Spleen (tissue), 7 donors: ENCODE results near the gene SSPN.

Experiments used
- CTCF ChIP-seq, 11 experiments: fragments of 200-600 bp in 7 of 11; fragments of 450-650 bp in 4 of 11; sonication (generic) in 4 of 11; IDR thresholded peaks in 8 of 11; conservative IDR thresholded peaks in 3 of 11; 1 replicate in 7 of 11; 2 replicates in 4 of 11; pipeline versions ENCODE4 v1.4.0 to v1.8.0; 2016 to 2021; ENCODE audit warnings: antibody characterized with exemption in 11 of 11, inconsistent platforms in 4 of 11, mild to moderate bottlenecking in 1 of 11
- POLR2A ChIP-seq, 3 donors: fragments of 450-650 bp; IDR thresholded peaks; one replicate each; pipeline ENCODE4 v1.5.1; 2017; ENCODE audit warnings: antibody characterized with exemption in 3 of 3, mild to moderate bottlenecking in 1 of 3
- POLR2AphosphoS5 ChIP-seq, 3 donors: sonication (generic); formaldehyde crosslinking; IDR thresholded peaks; one replicate each; pipeline ENCODE4 v1.5.1; 2017; ENCODE audit warnings: antibody characterized with exemption in 3 of 3
- donor health status: DM: no; HTN: no; CAD: no; lungs with moderate emphysema.
- donor health status: DM: no; HTN: no; CAD: no.
- donor health status: DM: no; HTN: no; CAD: no.

DNA sequence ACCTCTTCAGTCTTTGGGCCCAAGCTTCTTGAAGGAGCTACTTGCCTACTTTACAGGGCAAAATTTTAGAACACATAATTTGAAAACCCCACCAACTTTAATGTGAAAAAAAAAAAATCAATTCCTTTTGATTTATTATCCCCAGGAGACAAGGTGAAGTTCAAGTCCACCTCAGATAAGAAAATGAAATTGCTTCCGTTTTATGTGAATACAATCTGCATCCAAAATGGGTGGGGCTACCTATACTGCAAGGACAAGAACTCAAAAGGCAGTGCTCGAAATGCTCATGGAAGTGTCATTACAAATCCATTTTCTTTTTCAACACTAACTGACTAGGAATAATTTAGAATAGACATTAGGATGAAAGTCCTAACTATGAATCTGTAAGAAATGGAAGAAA lies 45.7 kb downstream of the SSPN start:
- TF ChIP-seq POLR2A (IDR thresholded peaks at IDR 0.05) (no peak), CTCF (IDR thresholded peaks at IDR 0.05 in 8 of 11, conservative IDR thresholded peaks at IDR 0.05 in 3 of 11) (no peak), POLR2AphosphoS5 (IDR thresholded peaks at IDR 0.05) (no peak)
